ENCODE measurements around the gene MUC15. TPM values are rescaled to one million over a fixed set of nuclear protein-coding genes. Genes with fewer than 3 reads are reported as not detected.

MUC15 gene
- total and polyA plus RNA-seq, 2 of the 8 experiments (the other 6 are each of a cell fraction or from before 2014, with no cell fraction given): not detected

DNA sequence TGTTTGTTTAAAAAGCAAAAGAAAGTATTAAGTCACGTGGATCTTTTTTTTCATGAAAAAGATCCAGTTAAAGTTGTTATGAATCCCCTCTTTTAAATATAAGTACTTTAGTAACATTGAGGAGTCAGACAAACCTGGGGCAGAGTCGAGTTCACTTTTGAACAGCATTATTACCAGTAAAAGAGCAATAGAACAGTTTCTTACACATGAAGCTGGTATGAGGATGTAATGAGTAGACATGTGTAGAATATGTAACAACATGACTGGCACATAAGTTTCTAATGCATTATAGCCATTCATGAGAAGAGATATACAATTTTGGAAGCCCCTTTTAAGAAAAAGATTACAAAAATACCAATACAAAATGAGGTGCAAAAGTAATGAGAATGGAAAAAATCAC lies 7.6 kb upstream of the MUC15 start:
- Histone ChIP-seq H2AK5ac (ENCODE audit: low read depth, low read length) (no peak overlapping the region), H4K5ac (ENCODE audit: insufficient read length, low read depth, low read length) (no peak overlapping the region), H3K23me2 (ENCODE audit: low read depth, low read length) (no peaks in the 10 kb centered on the region), H3K79me2 (ENCODE audit: control insufficient read depth in 1 of 2, insufficient read depth in 2 of 2, low read length in 2 of 2) (no peaks in the 10 kb centered on the region), H2BK12ac (ENCODE audit: low read depth, low read length) (no peak overlapping the region), H2BK5ac (ENCODE audit: low read depth, low read length) (no peak overlapping the region), H2AFZ (ENCODE audit: low read length) (no peak overlapping the region), H3K36me3 (ENCODE audit: control insufficient read depth in 2 of 4, insufficient read depth in 4 of 4, low read length in 3 of 4) (no peaks in the 10 kb centered on the region), H3K23ac (ENCODE audit: insufficient read length) (no peak overlapping the region), H3K56ac (replicated peaks; ENCODE audit: insufficient read length, low read depth, low read length) (no peak overlapping the region), H3K18ac (ENCODE audit: extremely low read depth, low read length) (no peak overlapping the region), H3K4me1 (replicated peaks in 1 of 4; ENCODE audit: control insufficient read depth in 3 of 4, insufficient read depth in 4 of 4, low read length in 3 of 4) (no peaks in the 10 kb centered on the region), H4K20me1 (replicated peaks in 1 of 2; ENCODE audit: control insufficient read depth in 1 of 2, insufficient read depth in 2 of 2, low read length in 2 of 2) (no peaks in the 10 kb centered on the region), H3K27ac (ENCODE audit: low read depth, low read length) (no peak overlapping the region), H4K91ac (replicated peaks; ENCODE audit: insufficient read length, low read length) (no peak overlapping the region), H2BK120ac (replicated peaks; ENCODE audit: low read depth, low read length) (no peak overlapping the region), H4K8ac (ENCODE audit: extremely low read depth, insufficient read depth, low read length) (no peak overlapping the region), H2BK15ac (ENCODE audit: low read length) (no peak overlapping the region), H3K9ac (replicated peaks in 1 of 4; ENCODE audit: extremely low read depth in 1 of 4, low read depth in 3 of 4, low read length in 3 of 4) (no peak overlapping the region), H3K14ac (ENCODE audit: insufficient read length) (no peak overlapping the region), H3K4me2 (ENCODE audit: insufficient read depth in 1 of 2, low read depth in 2 of 2, low read length in 2 of 2) (no peak overlapping the region), H3K27me3 (replicated peaks in 1 of 4; ENCODE audit: control insufficient read depth in 3 of 4, extremely low read depth in 1 of 4, insufficient read depth in 3 of 4, low read length in 3 of 4) (no peaks in the 10 kb centered on the region), H3K9me3 (ENCODE audit: insufficient read depth in 2 of 2, low read depth in 1 of 2, low read length in 1 of 2) (no peaks in the 10 kb centered on the region), H3K4me3 (ENCODE audit: extremely low read depth in 1 of 4, insufficient read depth in 2 of 4, low read depth in 3 of 4, low read length in 4 of 4) (no peak overlapping the region), H3K4ac (replicated peaks; ENCODE audit: insufficient read length, low read depth, low read length) (no peak overlapping the region), H3K79me1 (ENCODE audit: low read depth, low read length) (no peaks in the 10 kb centered on the region), H2BK20ac (ENCODE audit: low read length) (no peak overlapping the region)
- CTCF ChIA-PET (ENCODE audit: partially characterized antibody): no interaction called here
- 72% methylated on average over 2 of the region's 2 CpGs; no CpG with 5 or more reads in 1 of the 2 experiments for WGBS, 2 experiments (ENCODE audit: extremely low coverage in 1 of 2, insufficient coverage in 1 of 2, insufficient read length in 1 of 2, insufficient replicate concordance in 2 of 2, low coverage in 1 of 2, low lambda C conversion rate in 2 of 2, missing lambda C conversion rate in 1 of 2)
- TF ChIP-seq TEAD4 (IDR thresholded peaks at IDR 0.05; ENCODE audit: low read depth, low read length) (no peak), POU5F1 (IDR thresholded peaks at IDR 0.05; ENCODE audit: low read depth, low read length) (no peak), BRCA1 (IDR thresholded peaks at IDR 0.05; ENCODE audit: low read depth, low read length) (no peak), TAF1 (IDR thresholded peaks at IDR 0.05; ENCODE audit: low read depth, low read length) (no peak)
- TF ChIP-seq, protein P1, sequence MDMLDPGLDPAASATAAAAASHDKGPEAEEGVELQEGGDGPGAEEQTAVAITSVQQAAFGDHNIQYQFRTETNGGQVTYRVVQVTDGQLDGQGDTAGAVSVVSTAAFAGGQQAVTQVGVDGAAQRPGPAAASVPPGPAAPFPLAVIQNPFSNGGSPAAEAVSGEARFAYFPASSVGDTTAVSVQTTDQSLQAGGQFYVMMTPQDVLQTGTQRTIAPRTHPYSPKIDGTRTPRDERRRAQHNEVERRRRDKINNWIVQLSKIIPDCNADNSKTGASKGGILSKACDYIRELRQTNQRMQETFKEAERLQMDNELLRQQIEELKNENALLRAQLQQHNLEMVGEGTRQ (IDR thresholded peaks at IDR 0.05; ENCODE audit: low read length): no peak
- DNase-seq (ENCODE audit: low read depth in 1 of 2, low spot score in 2 of 2) (no peak), FAIRE-seq (no peak)
- POLR2A ChIA-PET (ENCODE audit: partially characterized antibody): no interaction called here
